Measurements from ENCODE around the gene NR2F2. TPM values are rescaled to one million over a fixed set of nuclear protein-coding genes. Genes with fewer than 3 reads are reported as not detected.

The NR2F2 gene
- total and polyA plus RNA-seq, 4 donors, result 15.0 to 73.5 (median 35.4) TPM

DNA sequence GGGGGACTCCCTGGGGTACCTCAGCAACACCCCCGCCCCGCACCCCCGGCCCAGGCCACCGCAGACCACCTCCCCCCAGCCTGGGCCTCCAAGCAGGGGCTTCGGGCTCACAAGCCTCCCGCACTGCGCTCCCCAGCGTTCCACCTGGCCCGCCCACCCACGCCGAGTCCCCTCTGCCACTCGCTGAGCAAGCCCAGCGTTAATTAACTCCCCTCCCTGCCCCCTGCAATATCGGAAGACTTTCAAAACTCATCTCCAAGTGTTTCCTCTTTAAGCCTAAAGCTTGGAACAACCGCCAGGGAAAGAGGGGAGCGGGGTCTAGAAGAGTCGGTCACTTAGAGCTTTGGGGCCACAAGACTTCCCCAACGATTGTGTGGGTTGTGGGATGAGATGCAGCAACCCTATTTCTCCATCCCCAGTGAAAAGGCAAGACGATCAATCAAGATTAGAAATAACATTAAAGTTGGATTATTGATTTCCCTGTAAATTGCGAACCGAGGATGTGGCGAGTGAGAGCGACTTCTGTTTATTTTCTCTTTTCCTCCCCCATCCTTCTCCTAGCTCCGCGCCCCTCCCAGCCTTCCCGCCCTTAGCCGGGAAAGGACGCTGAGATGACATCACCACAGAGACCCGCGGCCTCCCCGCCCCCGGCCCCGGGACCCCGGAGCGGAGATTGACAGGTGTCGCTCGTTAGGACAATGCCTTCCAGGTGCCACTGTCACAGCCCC, 30.2 kb downstream of the NR2F2 start:
- peaks cover 0 to 34% (median 4%) of the 10 kb centered on the region in 5 donors for H3K4me1 ChIP-seq (ENCODE audit: control insufficient read depth in 5 of 5, insufficient read depth in 5 of 5, low read length in 5 of 5)
- peaks cover 0 to 3% (median 0%) of the 10 kb centered on the region in 4 donors for H3K9me3 ChIP-seq (ENCODE audit: control insufficient read depth in 4 of 4, insufficient read depth in 3 of 4, low read length in 3 of 4)
- WGBS, 2 donors, result 5 to 18% methylated on average over 36 to 37 of the region's 37 CpGs
- ATAC-seq (ENCODE audit: insufficient read depth, low FRiP score), result no peak
- TF ChIP-seq, protein P1, sequence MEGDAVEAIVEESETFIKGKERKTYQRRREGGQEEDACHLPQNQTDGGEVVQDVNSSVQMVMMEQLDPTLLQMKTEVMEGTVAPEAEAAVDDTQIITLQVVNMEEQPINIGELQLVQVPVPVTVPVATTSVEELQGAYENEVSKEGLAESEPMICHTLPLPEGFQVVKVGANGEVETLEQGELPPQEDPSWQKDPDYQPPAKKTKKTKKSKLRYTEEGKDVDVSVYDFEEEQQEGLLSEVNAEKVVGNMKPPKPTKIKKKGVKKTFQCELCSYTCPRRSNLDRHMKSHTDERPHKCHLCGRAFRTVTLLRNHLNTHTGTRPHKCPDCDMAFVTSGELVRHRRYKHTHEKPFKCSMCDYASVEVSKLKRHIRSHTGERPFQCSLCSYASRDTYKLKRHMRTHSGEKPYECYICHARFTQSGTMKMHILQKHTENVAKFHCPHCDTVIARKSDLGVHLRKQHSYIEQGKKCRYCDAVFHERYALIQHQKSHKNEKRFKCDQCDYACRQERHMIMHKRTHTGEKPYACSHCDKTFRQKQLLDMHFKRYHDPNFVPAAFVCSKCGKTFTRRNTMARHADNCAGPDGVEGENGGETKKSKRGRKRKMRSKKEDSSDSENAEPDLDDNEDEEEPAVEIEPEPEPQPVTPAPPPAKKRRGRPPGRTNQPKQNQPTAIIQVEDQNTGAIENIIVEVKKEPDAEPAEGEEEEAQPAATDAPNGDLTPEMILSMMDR (IDR thresholded peaks at IDR 0.05; ENCODE audit: control extremely low read depth, extremely low read depth), result no peak
- H3K27ac ChIP-seq (ENCODE audit: low read depth in 1 of 2, low read length in 1 of 2), result no peak overlapping the region
- H3K36me3 ChIP-seq (ENCODE audit: control insufficient read depth in 4 of 4, insufficient read depth in 4 of 4, low read length in 4 of 4), result peaks cover 0 to 4% (median 0%) of the 10 kb centered on the region in 4 donors
- H3K27me3 ChIP-seq (ENCODE audit: control insufficient read depth in 3 of 3, insufficient read depth in 3 of 3, low read length in 2 of 3), result peaks cover 0 to 91% (median 28%) of the 10 kb centered on the region in 3 donors
- peak; percentile 51 to 61 (median 55) for DNase-seq
- peak overlapping the region in 1 of 2 donors; percentile 36 for H3K9ac ChIP-seq (ENCODE audit: insufficient read depth in 1 of 2, low read length in 2 of 2)
- no peak overlapping the region for H3K4me3 ChIP-seq

DNA sequence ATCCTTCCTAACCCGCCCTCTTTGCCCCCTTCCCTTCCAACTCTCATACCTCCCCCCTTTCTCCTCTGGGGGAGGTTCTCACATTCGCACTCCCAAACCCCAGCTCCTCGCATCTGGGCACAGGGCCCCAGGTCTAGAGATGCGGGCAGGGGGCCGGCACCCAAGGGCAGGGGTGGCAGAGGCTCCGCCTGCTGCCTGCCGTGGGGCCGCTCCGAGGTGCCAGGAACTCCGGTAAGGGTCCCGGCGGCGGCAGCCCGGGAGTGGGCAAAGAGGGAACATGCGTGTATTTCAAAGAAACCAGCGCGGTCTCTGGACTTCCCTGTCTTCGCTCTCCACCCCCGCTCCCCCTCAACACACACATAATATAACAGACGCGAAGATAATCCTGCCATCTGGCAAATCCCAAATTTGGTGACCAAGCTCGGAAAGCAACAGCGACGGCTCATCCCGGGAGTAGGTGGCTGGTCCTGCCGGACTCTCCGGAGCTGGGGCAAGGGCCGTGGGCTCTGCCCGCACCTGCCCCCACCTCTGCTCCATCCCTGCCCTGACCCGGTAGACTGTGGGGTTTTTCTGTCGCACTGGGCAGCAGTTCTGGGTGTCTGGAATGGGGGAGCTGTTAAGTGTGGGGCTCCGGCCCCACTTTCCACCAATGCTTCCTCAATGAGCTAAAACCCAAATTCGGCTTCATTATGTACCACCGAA, 31.0 kb downstream of the NR2F2 start:
- Histone ChIP-seq H3K4me3 (no peak overlapping the region), H3K4me1 (ENCODE audit: control insufficient read depth in 5 of 5, insufficient read depth in 5 of 5, low read length in 5 of 5) (peaks cover 0 to 36% (median 4%) of the 10 kb centered on the region in 5 donors), H3K27me3 (ENCODE audit: control insufficient read depth in 3 of 3, insufficient read depth in 3 of 3, low read length in 2 of 3) (peaks cover 0 to 91% (median 35%) of the 10 kb centered on the region in 3 donors), H3K36me3 (ENCODE audit: control insufficient read depth in 4 of 4, insufficient read depth in 4 of 4, low read length in 4 of 4) (peaks cover 0 to 4% (median 0%) of the 10 kb centered on the region in 4 donors), H3K9me3 (ENCODE audit: control insufficient read depth in 4 of 4, insufficient read depth in 3 of 4, low read length in 3 of 4) (peaks cover 0 to 5% (median 0%) of the 10 kb centered on the region in 4 donors), H3K9ac (ENCODE audit: insufficient read depth in 1 of 2, low read length in 2 of 2) (no peak overlapping the region), H3K27ac (ENCODE audit: low read depth in 1 of 2, low read length in 1 of 2) (no peak overlapping the region)
- DNase-seq, result peak in 2 of 3 donors; percentile 34 to 40
- 18 to 45% methylated on average over 34 of the region's 34 CpGs for WGBS, 2 donors
- TF ChIP-seq, protein P1 (IDR thresholded peaks at IDR 0.05; ENCODE audit: control extremely low read depth, extremely low read depth), result no peak
- ATAC-seq (ENCODE audit: insufficient read depth, low FRiP score), result no peak

DNA sequence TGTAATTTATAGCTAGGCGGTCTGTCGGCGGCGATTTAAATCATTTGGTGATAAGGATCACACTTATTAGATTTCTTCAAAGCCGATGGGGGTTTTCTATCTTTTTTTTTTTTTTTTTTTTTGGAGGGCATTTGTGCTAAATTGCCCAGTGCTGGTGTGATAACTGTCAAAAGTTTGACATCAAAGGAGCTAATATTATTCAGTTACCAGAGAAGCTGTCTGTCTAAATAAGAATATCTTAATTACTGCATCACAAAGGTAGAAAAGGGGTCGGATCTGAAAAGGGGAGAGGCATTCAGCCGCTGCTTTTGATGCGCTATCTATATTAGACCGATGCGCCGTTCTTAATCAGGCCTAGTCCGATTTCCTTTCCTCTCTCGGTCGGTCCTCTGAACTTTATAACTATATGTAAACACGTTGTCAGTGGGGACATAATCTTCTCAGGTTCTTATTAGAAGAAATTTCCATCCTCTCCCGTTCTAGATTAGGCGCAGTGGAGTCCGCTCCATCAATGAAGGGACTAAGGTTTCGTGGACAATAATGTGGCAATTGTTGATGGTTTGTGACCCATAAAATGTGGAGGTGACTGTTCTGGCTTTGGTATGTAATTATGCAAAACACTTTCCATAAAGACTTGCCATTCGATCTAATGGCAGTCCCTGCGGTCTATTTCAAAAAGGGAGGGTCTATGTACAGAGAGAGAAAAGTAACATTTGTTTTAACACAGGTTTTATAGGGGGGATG, 31.7 kb downstream of the NR2F2 start:
- TF ChIP-seq, protein P1 (IDR thresholded peaks at IDR 0.05; ENCODE audit: control extremely low read depth, extremely low read depth), result no peak
- Histone ChIP-seq H3K4me1 (ENCODE audit: control insufficient read depth in 5 of 5, insufficient read depth in 5 of 5, low read length in 5 of 5) (peaks cover 0 to 35% (median 4%) of the 10 kb centered on the region in 5 donors), H3K27me3 (ENCODE audit: control insufficient read depth in 3 of 3, insufficient read depth in 3 of 3, low read length in 2 of 3) (peaks cover 0 to 97% (median 42%) of the 10 kb centered on the region in 3 donors), H3K4me3 (no peak overlapping the region), H3K36me3 (ENCODE audit: control insufficient read depth in 4 of 4, insufficient read depth in 4 of 4, low read length in 4 of 4) (peaks cover 0 to 4% (median 0%) of the 10 kb centered on the region in 4 donors), H3K27ac (ENCODE audit: low read depth in 1 of 2, low read length in 1 of 2) (no peak overlapping the region), H3K9ac (ENCODE audit: insufficient read depth in 1 of 2, low read length in 2 of 2) (no peak overlapping the region), H3K9me3 (ENCODE audit: control insufficient read depth in 4 of 4, insufficient read depth in 3 of 4, low read length in 3 of 4) (peaks cover 0 to 8% (median 0%) of the 10 kb centered on the region in 4 donors)
- peak in 1 of 3 donors; percentile 20 for DNase-seq
- 28 to 54% methylated on average over 21 of the region's 21 CpGs for WGBS, 2 donors
- no peak for ATAC-seq (ENCODE audit: insufficient read depth, low FRiP score)
